ENCODE measurements around the gene PPM1E. TPM values are rescaled to one million over a fixed set of nuclear protein-coding genes. Genes with fewer than 3 reads are reported as not detected.

Gene PPM1E
- total RNA-seq, 4 donors from 2014 or later, result 0.14 TPM; not detected in 3

GRCh38 chr17:58998871-58999270 lies 243.2 kb downstream of the PPM1E start:
- in situ Hi-C loops (cut with MboI; ENCODE audit: low pct_ligation_motif_present in 1 of 4, low pct_unique_long_range_greater_than_20kb in 1 of 4, low sequenced_read_pairs in 3 of 4), result loop anchor here in 3 of 4 donors (10.0 to 25.0 kb wide), 2 partner anchors 412 to 474 kb away; no protein-coding TSS in a partner anchor
- TF ChIP-seq POLR2AphosphoS5 (IDR thresholded peaks at IDR 0.05), result no peak
- no peak for TF ChIP-seq POLR2A (IDR thresholded peaks at IDR 0.05)
- TF ChIP-seq EP300 (IDR thresholded peaks at IDR 0.05; ENCODE audit: low read depth), result no peak
- TF ChIP-seq CTCF (IDR thresholded peaks at IDR 0.05), result no peak
- Histone ChIP-seq H3K27me3 (no peaks in the 10 kb centered on the region), H3K4me1 (no peaks in the 10 kb centered on the region), H3K36me3 (peaks cover 0 to 10% (median 2%) of the 10 kb centered on the region in 4 donors), H3K9me3 (no peaks in the 10 kb centered on the region), H3K4me3 (no peak overlapping the region), H3K27ac (no peak overlapping the region)
- intact Hi-C loops (cut with DNase I; ENCODE audit: low total_unique reads), result no loop called here
- DNase-seq, result no peak
- 85 to 88% methylated on average over 4 of the region's 4 CpGs for WGBS, 2 donors (ENCODE audit: low coverage in 1 of 2)

GRCh38 chr17:58999500-58999899 lies 243.8 kb downstream of the PPM1E start:
- no peak for TF ChIP-seq EP300 (IDR thresholded peaks at IDR 0.05; ENCODE audit: low read depth)
- Histone ChIP-seq H3K4me1 (peaks cover 0 to 2% (median 0%) of the 10 kb centered on the region in 4 donors), H3K27ac (no peak overlapping the region), H3K4me3 (no peak overlapping the region), H3K27me3 (no peaks in the 10 kb centered on the region), H3K36me3 (peaks cover 0 to 10% (median 2%) of the 10 kb centered on the region in 4 donors), H3K9me3 (no peaks in the 10 kb centered on the region)
- intact Hi-C loops (cut with DNase I; ENCODE audit: low total_unique reads) (no loop called here), in situ Hi-C loops (cut with MboI; ENCODE audit: low pct_ligation_motif_present in 1 of 4, low pct_unique_long_range_greater_than_20kb in 1 of 4, low sequenced_read_pairs in 3 of 4) (loop anchor here in 3 of 4 donors (10.0 to 25.0 kb wide), 2 partner anchors 412 to 475 kb away; no protein-coding TSS in a partner anchor)
- no peak for DNase-seq
- WGBS, 2 donors (ENCODE audit: low coverage in 1 of 2), result 96 to 100% methylated on average over 1 of the region's 1 CpG

GRCh38 chr17:59000022-59000421 lies 244.4 kb downstream of the PPM1E start:
- no peak overlapping the region for H3K4me3 ChIP-seq
- no peaks in the 10 kb centered on the region for H3K9me3 ChIP-seq
- H3K36me3 ChIP-seq, result peaks cover 0 to 10% (median 2%) of the 10 kb centered on the region in 4 donors
- TF ChIP-seq EP300 (IDR thresholded peaks at IDR 0.05; ENCODE audit: low read depth), result no peak
- no peak for TF ChIP-seq POLR2AphosphoS5 (IDR thresholded peaks at IDR 0.05)
- no peak for TF ChIP-seq CTCF (IDR thresholded peaks at IDR 0.05)
- no peak for TF ChIP-seq POLR2A (IDR thresholded peaks at IDR 0.05)
- intact Hi-C loops (cut with DNase I; ENCODE audit: low total_unique reads), result loop anchor here (5.0 to 10.0 kb wide), 3 partner anchors 288 to 485 kb away; partner anchors contain the start of gene MTMR4
- DNase-seq, result no peak
- H3K4me1 ChIP-seq, result peaks cover 0 to 5% (median 0%) of the 10 kb centered on the region in 4 donors
- in situ Hi-C loops (cut with MboI; ENCODE audit: low pct_ligation_motif_present in 1 of 4, low pct_unique_long_range_greater_than_20kb in 1 of 4, low sequenced_read_pairs in 3 of 4), result loop anchor here in 3 of 4 donors (10.0 kb wide), 5 partner anchors 285 to 475 kb away; no protein-coding TSS in a partner anchor
- no peak overlapping the region for H3K27ac ChIP-seq
- WGBS, 2 donors (ENCODE audit: low coverage in 1 of 2), result 92% methylated on average over 1 of the region's 1 CpG; no CpG with 5 or more reads in 1 of the 2 donors
- H3K27me3 ChIP-seq, result no peaks in the 10 kb centered on the region

GRCh38 chr17:59001158-59001814 lies 245.6 kb downstream of the PPM1E start:
- TF ChIP-seq POLR2A (IDR thresholded peaks at IDR 0.05) (no peak), POLR2AphosphoS5 (IDR thresholded peaks at IDR 0.05) (no peak), EP300 (IDR thresholded peaks at IDR 0.05; ENCODE audit: low read depth) (no peak), CTCF (IDR thresholded peaks at IDR 0.05) (no peak)
- no peak overlapping the region for H3K27ac ChIP-seq
- peaks cover 0 to 10% (median 2%) of the 10 kb centered on the region in 4 donors for H3K36me3 ChIP-seq
- H3K4me1 ChIP-seq, result peaks cover 0 to 5% (median 0%) of the 10 kb centered on the region in 4 donors
- intact Hi-C loops (cut with DNase I; ENCODE audit: low total_unique reads) (loop anchor here (5.0 to 10.0 kb wide), 3 partner anchors 289 to 486 kb away; partner anchors contain the start of gene MTMR4), in situ Hi-C loops (cut with MboI; ENCODE audit: low pct_ligation_motif_present in 1 of 4, low pct_unique_long_range_greater_than_20kb in 1 of 4, low sequenced_read_pairs in 3 of 4) (loop anchor here in 3 of 4 donors (10.0 kb wide), 5 partner anchors 286 to 476 kb away; no protein-coding TSS in a partner anchor)
- H3K9me3 ChIP-seq, result no peaks in the 10 kb centered on the region
- H3K4me3 ChIP-seq, result no peak overlapping the region
- peak; percentile 31 for DNase-seq
- 55 to 76% methylated on average over 7 to 10 of the region's 10 CpGs for WGBS, 2 donors (ENCODE audit: low coverage in 1 of 2)
- no peaks in the 10 kb centered on the region for H3K27me3 ChIP-seq

Measured in transverse colon (tissue), 4 donors.